HG02642 (cell line): ENCODE data around the gene CSMD2.
A peak's percentile ranks its signal among the peaks of the same experiment; 100 is the strongest.

Experiments used
- ATAC-seq: cut with Tn5 transposase; IDR thresholded peaks from one replicate; pipeline ENCODE4 v1.9.1; 2021; ENCODE audit warnings: mild to moderate bottlenecking; ENCODE audit not compliant: unreplicated experiment, poor library complexity

The CSMD2 gene

DNA sequence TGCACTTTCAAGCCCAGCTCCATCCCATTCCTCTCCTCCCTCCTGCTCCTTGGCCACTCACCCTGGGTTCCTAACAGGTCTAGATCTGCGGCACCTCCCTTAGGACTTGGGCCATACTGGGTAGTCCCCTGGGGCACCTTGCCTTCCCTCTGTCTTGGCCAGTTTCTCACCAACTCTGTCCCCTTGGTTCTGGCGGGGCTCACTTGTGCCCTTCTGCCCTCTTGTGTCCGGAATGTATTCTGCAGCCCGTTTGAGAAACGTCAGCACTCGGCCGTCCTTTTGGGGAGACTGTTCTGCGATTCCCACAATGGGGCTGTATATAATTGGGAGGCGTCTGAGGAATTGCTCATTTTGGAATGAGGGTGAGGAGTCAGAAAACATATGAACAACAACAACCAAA is 530.2 kb downstream of the CSMD2 start:
- no peak for ATAC-seq

DNA sequence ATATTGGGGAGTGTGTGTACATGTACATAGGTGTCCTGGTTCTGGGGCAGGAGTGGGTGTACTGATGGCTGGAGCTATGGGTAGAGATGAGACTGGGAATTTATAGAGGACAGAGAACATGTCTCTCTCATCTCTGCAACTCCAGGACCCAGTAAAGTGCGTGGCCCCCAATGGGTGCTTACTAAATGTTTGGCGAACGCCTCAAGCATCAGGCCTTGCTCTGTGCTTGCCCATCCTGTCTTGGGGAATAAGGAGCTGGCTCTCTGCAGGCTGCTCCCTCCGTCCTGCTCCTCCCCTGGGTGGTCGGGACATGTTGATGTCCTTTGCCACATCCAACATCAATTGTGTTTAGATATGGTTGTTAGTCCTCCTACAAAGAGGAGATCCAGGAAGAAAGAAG is 530.9 kb downstream of the CSMD2 start:
- ATAC-seq = no peak

DNA sequence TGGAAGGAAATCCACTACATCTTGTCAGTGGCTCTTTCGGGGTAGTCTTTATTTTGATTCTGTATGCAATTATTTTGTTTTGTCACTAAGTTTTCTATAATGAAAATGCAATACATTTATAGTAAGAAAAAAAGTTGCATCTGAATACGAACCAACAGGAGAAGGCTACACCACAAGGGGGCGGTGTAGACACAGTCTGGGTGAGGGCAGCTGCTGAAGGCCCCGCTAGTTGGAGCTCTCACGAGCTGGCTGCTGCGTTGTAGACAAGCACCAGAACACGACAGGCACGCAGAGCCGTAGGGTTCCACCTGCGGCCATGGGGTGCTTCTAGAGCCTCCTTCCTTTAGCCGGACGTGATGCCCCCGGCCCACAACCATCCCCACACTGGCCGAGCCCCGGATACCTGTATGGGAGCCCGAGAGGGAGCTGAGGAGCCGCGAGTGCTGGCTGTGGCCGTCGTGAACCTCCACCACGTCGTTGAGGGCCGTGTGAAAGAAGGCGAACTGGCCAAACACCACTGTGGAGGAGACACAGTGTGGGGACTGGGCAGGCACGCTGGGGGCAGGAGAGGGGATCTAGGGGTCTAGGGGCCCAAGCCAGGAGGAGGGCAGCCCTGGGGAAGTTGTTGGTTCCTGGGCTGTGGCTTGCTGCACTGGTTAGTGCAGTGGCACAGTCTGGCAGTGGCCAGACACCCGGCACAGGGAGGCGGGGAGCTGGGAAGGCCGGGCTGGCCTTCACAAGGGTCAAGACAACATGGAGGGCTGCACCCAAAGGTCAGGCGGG is 531.8 kb downstream of the CSMD2 start:
- ATAC-seq = peak; percentile 51

DNA sequence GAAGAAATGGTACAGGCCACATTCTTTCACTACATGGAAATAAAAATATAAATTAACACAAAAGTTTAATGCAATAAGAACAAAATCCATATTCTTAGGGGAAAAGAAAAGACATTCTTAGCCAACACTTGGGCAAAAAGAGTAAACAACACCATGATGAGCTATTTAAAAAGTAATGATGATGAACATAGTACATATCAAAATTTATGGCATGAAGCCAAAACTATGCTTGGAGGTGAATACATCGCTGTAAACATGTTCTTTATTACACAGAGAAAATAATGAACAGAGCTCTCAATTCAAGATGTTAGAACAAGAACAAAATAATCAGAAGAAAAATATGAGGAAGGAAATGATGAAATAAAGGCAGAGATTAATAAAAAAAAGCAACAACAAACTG is 534.3 kb downstream of the CSMD2 start:
- ATAC-seq = no peak

DNA sequence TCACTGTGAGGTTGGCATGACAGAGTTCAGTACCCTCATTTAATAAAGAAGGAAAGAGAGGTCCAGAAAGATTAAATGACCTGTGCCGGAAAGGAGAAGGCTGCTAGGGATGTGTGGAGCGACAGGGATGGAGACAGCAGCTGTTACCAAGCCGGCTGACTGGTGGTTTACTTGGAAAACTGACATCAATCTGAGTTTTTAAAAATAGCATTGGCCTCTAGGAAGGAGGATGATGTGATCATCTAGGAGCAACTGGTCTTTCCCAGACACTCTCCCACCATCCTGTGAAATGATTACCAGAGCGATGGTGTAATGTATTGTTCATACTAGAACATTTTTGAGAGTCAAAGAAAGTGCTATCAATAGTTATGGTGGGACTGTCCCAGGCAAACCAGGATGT is 538.2 kb downstream of the CSMD2 start:
- no peak for ATAC-seq

DNA sequence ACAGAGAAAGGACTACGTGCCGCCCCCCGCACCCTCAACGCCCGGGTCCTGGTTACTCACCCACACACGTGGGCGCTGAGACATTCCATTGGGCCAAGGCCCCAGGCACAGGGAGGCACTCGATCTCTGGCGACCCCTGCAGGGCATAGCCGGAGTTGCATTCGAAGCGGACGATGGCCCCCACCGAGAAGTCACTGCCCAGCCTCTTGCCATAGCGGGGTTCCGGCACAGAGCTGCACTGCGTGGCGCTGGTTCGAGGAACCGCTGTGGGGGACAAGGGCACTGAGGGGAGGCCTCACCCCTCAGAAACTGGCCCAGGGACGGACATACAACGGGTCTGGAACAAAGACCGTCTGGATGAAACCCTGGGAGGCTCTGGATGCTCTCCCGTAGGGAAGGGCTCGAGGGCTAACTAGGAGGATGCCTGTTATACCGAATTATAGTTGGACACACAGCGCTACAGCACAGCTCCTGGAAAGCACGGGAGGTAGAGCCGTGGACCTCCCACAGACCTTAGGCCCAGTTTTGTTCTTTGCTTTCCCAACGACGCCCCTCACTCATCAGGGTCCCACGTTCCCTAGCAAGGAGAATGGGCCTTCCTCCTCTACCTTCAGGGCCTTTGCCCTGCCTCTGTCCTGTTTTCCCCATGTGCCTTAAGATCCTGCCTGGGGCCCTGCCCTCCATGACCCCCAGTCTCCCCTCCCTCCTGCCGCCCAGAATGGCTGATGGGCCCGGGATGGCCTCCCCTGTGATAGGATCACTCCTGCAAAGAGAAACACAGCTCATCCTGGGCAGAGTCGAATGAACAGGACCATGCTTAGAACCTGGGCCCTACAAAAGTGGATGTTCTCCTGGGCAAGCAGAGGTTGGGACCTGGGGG is 539.8 kb downstream of the CSMD2 start:
- no peak for ATAC-seq

DNA sequence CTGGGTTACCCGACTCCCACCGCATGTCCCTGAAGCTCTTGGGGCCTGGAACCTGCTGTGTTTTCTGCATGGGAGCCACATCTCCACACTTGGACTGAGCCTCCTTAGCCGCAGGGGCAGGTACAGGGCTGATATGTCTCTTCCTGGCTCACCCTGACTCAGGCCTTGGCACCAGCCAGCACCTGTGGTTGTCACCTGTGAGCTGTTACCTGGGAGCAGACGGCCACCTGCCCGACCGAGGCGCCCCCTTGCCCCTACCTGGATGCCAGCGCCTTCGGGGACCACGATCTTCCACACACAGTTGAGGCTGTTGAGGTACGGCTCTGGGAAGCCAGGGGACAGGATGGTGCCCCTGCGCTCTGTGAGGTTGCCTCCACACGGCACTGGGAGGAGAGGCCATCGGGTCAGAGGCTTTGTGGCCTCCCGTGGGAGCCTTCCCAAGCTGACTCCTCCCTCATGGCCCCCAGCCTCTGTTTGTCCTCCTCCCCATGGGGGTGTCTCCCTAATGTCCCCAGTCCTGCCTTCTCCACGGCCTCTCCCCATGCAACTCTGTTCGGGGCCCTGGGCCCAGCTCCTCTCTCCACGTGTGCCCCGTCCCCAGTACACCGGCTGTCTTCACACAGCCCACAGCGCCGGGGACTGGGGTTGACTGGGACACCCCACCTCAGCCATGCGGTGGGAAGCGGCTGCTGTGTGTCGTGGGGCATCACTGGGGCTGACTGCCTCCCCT is 540.6 kb downstream of the CSMD2 start:
- ATAC-seq = no peak

DNA sequence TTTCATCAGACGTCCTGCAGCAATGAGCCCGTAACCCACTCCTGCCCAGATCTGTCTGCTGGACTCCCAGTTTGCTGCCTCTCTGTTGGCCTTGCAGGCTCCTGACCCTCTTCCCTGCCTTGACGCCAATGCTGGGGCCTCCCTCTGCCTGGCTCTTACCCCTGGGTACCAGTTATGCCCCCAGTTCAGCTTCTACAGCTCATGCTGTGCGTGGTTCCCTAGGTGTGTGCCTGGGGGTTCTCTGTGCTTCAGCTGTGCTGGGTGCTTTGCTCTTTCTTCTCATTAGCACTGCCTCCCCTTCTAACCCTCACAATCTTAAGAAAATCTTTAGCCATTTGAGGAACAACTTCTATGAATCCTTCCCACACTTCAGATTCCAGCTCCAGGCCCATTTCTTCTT is 541.2 kb downstream of the CSMD2 start:
- ATAC-seq = no peak

DNA sequence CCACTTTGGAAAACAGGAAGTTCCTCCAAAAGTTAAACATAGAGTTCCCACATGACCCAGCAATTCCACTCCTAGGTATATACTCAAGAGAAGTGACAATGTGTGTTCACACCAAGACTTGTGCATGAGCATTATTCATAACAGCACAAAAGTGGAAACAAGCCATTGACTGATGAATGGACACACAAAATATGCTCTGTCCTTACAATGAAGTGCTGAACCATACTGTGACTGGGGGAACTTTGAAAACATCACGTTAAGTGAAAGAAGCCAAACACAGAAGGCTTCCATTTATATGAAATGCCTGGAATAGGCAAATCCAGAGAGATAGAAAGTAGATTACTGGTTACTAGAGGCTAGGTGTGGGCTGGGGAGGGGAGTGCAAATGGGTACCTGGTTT is 542.3 kb downstream of the CSMD2 start:
- ATAC-seq = no peak

DNA sequence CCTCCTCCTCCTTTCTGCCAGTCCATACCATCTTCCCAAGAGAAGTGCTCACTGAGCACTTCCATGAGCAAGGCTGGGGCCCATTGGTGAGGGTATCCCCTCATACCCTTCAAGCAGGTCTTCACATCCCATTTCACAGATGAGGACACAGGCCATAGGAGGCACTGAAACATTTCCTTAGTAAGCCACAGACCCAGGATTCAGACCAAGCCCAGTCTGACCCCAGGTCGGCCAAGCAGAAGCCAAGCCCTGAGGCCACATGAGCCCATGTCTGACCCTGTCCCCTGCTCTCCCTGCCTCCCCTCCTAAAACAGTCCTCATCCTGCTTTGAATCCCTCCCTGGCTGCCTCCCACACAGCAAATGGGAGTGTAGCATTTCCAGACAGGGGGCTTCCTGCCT is 546.4 kb downstream of the CSMD2 start:
- ATAC-seq = no peak

DNA sequence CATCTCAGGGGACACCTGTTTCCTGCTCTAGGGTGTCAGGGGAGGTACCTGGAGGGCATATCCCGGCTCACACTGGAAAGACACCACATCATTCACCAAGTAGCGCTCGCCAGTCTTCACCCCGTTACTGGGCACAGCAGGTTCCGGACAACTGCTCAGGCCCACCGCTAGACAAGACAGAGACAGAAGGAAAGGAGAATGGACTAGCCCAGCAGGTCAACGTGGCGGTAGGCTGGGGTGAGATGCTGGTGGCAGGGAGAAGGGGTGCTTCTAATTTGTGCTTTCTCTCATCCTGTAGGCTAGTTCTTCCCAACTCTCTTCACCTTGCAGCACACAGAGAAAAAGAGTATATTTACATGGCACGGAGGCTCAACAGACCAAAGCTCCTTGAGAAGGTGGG is 547.6 kb downstream of the CSMD2 start:
- ATAC-seq = no peak

DNA sequence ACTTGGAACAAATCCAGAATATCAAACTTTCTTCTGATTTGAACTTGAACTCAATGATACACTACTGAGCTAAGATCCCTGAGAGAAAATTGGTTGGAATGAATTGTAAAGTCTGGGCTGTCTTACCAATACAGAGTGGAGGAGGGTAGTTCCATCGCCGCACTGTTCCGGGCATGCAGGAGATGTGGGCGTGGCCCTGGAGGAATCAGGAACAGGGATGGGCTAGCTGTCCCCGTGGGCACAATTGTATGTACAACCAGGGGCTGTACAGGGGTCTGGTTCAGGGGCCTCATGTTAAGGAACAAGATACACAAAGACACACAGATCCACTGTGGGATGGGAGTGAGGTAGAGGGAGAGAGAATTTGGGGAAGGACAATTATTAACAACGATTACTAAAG is 548.2 kb downstream of the CSMD2 start:
- ATAC-seq = no peak

DNA sequence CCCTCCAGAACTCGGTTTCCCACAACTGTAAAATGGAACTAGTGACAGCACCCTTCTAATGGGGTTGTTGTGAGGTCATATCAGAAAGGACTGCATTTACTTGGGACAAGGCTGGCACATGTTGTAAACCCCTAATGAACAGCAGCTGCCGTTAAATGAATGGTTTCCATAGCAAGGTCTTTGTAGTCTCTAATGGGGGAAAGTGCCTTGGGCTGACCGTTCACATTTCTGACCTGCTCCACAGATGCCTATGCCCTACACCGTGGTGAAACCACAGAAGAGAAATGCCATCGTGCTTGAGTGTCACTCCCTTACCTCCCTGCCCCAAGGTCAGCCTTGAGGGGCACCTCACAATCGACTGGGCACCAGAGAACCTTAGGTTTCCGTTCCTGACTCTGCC is 549.5 kb downstream of the CSMD2 start:
- no peak for ATAC-seq

DNA sequence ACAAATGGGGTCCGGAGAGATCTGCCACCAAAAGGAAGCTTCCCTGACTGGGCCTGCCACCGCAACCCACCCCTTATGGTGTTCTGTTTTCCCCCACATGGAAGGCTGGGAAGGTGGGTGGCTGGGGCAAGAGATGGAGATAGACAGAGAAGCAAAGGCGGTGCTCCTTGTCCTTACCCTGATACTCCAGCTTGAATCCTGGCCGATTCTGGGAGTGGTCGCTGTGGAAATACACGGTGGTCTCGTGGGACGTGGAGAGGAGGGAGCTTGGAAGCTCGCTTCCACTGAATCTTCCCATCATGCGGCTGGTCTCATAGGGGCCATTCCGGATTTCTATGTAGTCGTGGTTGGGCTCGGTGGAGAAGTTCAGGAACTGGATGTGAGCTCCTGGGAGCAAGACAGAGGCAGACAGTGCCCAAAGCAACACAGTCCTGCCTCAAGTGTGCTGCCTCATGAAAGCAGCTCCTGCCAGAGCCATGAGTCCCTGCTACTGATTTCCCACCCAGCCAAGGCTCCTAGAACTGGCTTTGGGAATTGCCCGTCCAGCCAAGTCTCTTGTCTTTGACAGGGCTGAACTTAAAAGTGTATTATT is 554.1 kb downstream of the CSMD2 start:
- no peak for ATAC-seq

DNA sequence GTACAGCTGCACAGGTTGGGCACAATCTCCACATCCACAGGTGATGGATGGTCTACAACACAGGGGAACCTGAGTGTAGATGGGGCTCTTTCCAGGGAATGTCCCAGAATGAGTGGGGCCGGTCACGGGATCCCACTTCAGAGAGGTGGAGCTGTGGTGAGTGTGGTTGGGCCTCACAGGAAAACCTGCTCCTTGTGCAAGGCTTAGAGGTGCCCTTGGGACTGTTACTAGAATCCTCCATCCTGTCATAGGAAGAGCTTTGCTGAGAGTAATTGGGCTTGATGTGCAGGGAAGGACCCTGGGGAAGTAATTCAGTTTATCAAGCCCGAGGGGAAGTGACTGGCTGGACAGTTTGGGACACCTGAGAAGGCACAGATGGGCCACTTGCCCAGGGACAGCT is 554.6 kb downstream of the CSMD2 start:
- ATAC-seq = no peak

DNA sequence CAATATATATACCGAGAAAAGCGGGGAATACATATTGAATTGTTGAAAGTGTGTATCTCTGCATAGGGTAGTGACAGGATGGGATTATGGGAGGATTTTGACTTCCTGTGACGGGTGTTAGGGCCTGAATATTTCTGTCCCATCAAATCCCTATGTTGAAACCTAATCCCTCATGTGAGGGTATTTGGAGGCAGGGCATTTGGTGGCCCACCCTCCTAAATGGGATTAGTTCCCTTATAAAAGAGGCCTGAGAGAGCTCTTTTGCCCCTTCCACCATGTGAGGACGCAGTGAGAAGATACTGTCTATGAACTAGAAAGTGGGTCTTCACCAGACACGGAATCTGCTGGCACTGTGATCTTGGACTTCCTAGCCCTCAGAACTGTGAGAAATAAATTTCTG is 555.3 kb downstream of the CSMD2 start:
- no peak for ATAC-seq

DNA sequence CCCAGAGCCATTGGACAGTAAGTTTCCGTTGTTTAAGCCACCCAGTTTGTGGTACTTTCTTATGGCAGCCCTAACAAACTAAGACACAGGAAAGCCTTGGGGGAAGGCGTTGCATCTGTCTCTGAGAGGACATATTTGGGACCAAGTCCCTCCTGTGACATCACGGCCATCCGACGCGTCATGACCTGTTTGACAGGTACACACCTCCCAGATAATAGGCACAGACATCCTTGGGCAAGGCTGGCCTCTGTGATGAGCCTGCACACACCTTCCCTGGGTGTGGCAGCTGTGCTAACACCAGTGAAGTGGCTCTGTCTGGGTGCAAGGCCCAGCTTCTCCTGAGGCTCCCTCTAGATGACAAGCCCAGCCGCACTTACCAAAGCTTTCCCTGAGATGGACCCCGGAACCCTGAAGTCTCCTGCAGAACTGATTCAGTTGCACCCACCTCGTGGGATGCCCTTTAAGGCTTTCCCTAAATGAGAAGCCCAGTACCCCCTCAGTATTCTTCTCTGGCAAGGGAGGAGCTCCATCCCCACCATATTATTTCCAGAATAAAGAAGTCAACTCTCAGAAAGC is 556.1 kb downstream of the CSMD2 start:
- ATAC-seq = no peak

DNA sequence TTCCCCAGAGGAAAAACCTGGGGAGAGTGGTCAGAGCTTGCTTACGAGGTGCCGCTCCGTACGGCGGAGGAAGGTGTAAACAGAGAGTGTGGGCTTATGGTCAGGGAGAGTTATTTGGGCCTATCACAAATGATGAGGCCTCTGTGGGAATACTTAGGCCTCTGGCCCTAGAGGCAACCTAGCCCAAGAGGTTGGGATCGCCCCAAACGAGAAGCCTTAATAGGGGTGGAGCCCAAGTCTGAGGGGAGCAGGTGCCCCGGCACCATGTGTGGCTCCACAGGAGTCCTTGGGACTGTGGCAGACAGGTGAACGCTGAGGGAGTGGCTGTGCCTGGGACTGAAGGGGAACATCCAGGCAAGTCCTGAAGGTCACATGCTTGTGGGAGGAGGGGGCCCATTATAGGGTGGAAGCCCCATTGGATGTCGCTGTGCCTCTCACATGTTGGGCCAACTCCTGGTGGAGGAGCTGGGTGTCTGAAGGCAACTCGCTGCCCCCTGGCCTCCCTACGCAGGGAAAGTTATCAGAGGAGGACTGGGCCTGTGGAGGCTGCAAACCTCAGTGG is 557.5 kb downstream of the CSMD2 start:
- no peak for ATAC-seq

DNA sequence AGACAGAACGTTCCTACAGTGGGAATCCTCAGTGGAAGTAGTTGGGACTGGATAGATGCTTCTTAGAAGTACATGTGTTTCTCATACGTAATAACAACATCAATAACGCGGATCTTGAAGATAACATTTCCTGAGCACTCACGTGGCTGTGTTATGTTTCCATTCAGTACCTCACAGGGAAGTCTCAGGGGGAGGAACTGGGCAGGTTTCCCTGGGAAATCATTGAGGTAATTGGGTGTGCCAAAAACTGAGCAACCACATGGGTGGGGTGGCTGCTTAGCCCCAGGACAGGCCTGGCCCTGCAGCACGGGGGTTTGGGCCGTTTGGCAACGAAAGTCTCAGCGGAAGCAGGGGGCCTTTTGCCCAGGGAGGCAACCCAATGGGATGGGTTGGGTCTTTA is 558.8 kb downstream of the CSMD2 start:
- no peak for ATAC-seq

DNA sequence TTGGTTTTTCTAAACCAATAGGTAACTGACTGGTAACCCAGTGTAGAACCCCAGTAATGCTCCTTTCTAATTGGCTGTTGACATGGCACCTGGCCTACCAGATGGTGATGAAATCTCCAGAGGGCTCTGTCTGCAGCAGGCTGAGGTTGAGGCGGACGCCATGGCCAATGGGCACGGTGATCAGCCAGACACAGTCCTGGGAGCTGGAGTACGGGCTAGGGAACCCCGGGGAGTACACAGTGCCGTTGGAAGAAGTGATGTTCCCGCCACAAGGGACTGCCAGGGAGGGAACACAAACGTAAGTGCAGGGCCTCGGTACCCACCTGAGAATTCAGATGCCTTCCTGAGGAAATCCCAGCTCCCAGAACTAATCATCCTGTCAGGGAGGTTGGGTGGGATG is 562.8 kb downstream of the CSMD2 start:
- ATAC-seq = no peak
